ENCODE data around the gene STXBP4. TPM values are rescaled to one million over a fixed set of nuclear protein-coding genes. Genes with fewer than 3 reads are reported as not detected.
A peak's percentile ranks its signal among the peaks of the same experiment; 100 is the strongest.

The STXBP4 gene
- total RNA-seq, 1 donor from 2014 or later: 4.9 TPM

GRCh38 chr17:55053855-55054254 lies 85.3 kb downstream of the STXBP4 start:
- DNase-seq (ENCODE audit: low spot score in 2 of 2): no peak
- peak in 1 of 3 experiments; percentile 24 for TF ChIP-seq CTCF (IDR thresholded peaks at IDR 0.05)
- Histone ChIP-seq H3K27ac (no peak overlapping the region), H3K36me3 (no peaks in the 10 kb centered on the region), H3K4me3 (no peak overlapping the region), H3K9me3 (no peaks in the 10 kb centered on the region), H3K4me1 (no peaks in the 10 kb centered on the region), H3K27me3 (no peaks in the 10 kb centered on the region)
- intact Hi-C loops (cut with DNase I): no loop called here

GRCh38 chr17:55054429-55054828 lies 85.9 kb downstream of the STXBP4 start:
- no peaks in the 10 kb centered on the region for H3K36me3 ChIP-seq
- no peak overlapping the region for H3K4me3 ChIP-seq
- DNase-seq (ENCODE audit: low spot score in 2 of 2): no peak
- intact Hi-C loops (cut with DNase I): no loop called here
- H3K27me3 ChIP-seq: no peaks in the 10 kb centered on the region
- H3K4me1 ChIP-seq: no peaks in the 10 kb centered on the region
- TF ChIP-seq CTCF (IDR thresholded peaks at IDR 0.05): no peak
- no peak overlapping the region for H3K27ac ChIP-seq
- H3K9me3 ChIP-seq: no peaks in the 10 kb centered on the region

- Histone ChIP-seq H3K9me3 (no peaks in the 10 kb centered on the region), H3K4me3 (no peak overlapping the region), H3K27me3 (no peaks in the 10 kb centered on the region), H3K27ac (no peak overlapping the region), H3K4me1 (no peaks in the 10 kb centered on the region), H3K36me3 (no peaks in the 10 kb centered on the region)
- no peak for DNase-seq (ENCODE audit: low spot score in 2 of 2)
- intact Hi-C loops (cut with DNase I): no loop called here
- TF ChIP-seq CTCF (IDR thresholded peaks at IDR 0.05): no peak
These were observed 88.0 kb downstream of the STXBP4 start for GRCh38 chr17:55056526-55056925.

GRCh38 chr17:55057184-55057583 lies 88.6 kb downstream of the STXBP4 start:
- no peak for DNase-seq (ENCODE audit: low spot score in 2 of 2)
- no peaks in the 10 kb centered on the region for H3K9me3 ChIP-seq
- H3K27me3 ChIP-seq: no peaks in the 10 kb centered on the region
- intact Hi-C loops (cut with DNase I): no loop called here
- H3K4me1 ChIP-seq: no peaks in the 10 kb centered on the region
- H3K36me3 ChIP-seq: no peaks in the 10 kb centered on the region
- H3K4me3 ChIP-seq: no peak overlapping the region
- no peak overlapping the region for H3K27ac ChIP-seq
- no peak for TF ChIP-seq CTCF (IDR thresholded peaks at IDR 0.05)

GRCh38 chr17:55059724-55060123 lies 91.2 kb downstream of the STXBP4 start:
- no peak for DNase-seq (ENCODE audit: low spot score in 2 of 2)
- no peak overlapping the region for H3K27ac ChIP-seq

More at GRCh38 chr17:55059724-55060123, 91.2 kb downstream of the STXBP4 start:
- Histone ChIP-seq H3K4me1 (no peaks in the 10 kb centered on the region), H3K36me3 (no peaks in the 10 kb centered on the region), H3K27me3 (no peaks in the 10 kb centered on the region), H3K4me3 (no peak overlapping the region), H3K9me3 (no peaks in the 10 kb centered on the region)
- intact Hi-C loops (cut with DNase I): no loop called here
- TF ChIP-seq CTCF (IDR thresholded peaks at IDR 0.05): no peak

All from ascending aorta (tissue), 2 donors.